Heart left ventricle (tissue), 13 donors: Measurements from ENCODE around the gene MAMDC2.
A peak's percentile ranks its signal among the peaks of the same experiment; 100 is the strongest.

Source experiments
- POLR2A ChIP-seq, 2 donors: fragments of 450-650 bp; IDR thresholded peaks; one replicate each; pipeline ENCODE4 v1.6.1; 2017; ENCODE audit warnings: antibody characterized with exemption in 2 of 2, mild to moderate bottlenecking in 2 of 2, moderate library complexity in 2 of 2
- TF ChIP-seq, protein P1 (sequence below), 12 donors: fragments of 200-600 bp; sonication (generic) in 4 of 12; IDR thresholded peaks; one replicate each; pipeline versions ENCODE4 v1.5.0 to v1.8.0; 2018 to 2022; ENCODE audit warnings: antibody characterized with exemption in 12 of 12, mild to moderate bottlenecking in 5 of 12
- donor health status: ischemic (EF 13 %, LVEDD 7.1; RV severe dilation, severe dysfunction).
- donor health status: DM: no; HTN: yes; CAD: no.
- donor health status: DM: no; HTN: no; CAD: no.
- donor health status: ischemic (EF 25% LVEDD 6.9; RV normal size, moderate dysfunction).
- donor health status: ischemic (EF 25% LVEDD 5.7; RV mildly dilated, moderate dysfunction).
- donor health status: ischemic (EF 35%, LVEDD 5.7; RV mildly dilated, moderate dysfunction).
- donor health status: nonischemic (EF 11% LVEDD 7.7; RV severe dilation, severe dysfunction).
- donor health status: DM: yes; HTN: yes; CAD: no.
- donor health status: PGD.
- donor health status: ischemic (EF 29% LVEDD 5.4; RV normal size, mild dysfunction).
- donor health status: nonischemic (EF 23%, LVEDD 6.1; RV moderate dilation, normal function).

DNA sequence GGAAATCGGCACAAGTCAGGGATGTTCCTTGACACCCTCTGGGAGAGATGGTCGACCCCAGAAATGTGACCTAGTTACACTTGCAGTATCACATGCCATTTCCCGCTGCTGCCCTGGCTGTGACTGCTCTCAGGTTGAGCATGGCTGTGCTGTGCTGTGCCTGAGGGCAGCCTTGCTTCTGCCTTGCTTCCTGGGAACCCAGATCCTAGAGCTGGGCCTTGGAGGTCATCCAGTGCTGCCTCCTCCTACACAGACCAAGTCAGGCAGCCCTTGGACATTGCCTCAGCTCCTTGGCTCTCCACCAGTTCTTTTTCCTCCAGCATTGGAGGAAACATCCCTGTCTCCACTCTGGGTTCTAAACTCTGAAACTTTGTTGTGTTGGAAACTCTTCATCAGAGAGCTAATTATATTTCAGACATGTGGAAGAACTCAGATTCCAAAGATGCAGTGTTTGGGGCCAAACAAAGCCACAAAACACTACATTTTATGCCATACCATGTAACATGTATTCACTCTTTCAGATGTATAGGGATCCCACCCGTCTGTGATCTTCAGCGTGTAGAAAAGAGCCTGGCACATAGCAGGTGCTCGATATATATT is 6.1 kb downstream of the MAMDC2 start:
- TF ChIP-seq POLR2A (IDR thresholded peaks at IDR 0.05), result peak in 1 of 2 donors; percentile 19
- TF ChIP-seq, protein P1, sequence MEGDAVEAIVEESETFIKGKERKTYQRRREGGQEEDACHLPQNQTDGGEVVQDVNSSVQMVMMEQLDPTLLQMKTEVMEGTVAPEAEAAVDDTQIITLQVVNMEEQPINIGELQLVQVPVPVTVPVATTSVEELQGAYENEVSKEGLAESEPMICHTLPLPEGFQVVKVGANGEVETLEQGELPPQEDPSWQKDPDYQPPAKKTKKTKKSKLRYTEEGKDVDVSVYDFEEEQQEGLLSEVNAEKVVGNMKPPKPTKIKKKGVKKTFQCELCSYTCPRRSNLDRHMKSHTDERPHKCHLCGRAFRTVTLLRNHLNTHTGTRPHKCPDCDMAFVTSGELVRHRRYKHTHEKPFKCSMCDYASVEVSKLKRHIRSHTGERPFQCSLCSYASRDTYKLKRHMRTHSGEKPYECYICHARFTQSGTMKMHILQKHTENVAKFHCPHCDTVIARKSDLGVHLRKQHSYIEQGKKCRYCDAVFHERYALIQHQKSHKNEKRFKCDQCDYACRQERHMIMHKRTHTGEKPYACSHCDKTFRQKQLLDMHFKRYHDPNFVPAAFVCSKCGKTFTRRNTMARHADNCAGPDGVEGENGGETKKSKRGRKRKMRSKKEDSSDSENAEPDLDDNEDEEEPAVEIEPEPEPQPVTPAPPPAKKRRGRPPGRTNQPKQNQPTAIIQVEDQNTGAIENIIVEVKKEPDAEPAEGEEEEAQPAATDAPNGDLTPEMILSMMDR (IDR thresholded peaks at IDR 0.05), result no peak
